GM23338 (cell line): Measurements from ENCODE around the gene PGGHG. TPM values are rescaled to one million over a fixed set of nuclear protein-coding genes. Genes with fewer than 3 reads are reported as not detected.
A peak's percentile ranks its signal among the peaks of the same experiment; 100 is the strongest.
"Not testable (repeated sequence)": the region's sequence is repeated elsewhere in the genome, so short reads cannot be mapped to it uniquely, and the experiment has no call there.

Experiments
- ATAC-seq: fragments of 200-7000 bp; cut with Tn5 transposase; 3 replicates; pipeline ENCODE4 v1.9.1; 2020
- DNase-seq: peaks from one replicate; pipeline ENCODE4 v3.0.0-alpha.2; 2015; ENCODE audit warnings: low spot score
- H2AFZ ChIP-seq: fragments of 200-600 bp; sonication (generic); 2 replicates; pipeline ENCODE4 v1.8.0; 2016; ENCODE audit warnings: antibody characterized with exemption, mild to moderate bottlenecking, moderate library complexity
- H3F3A ChIP-seq: fragments of 200-600 bp; sonication (generic); replicated peaks from 2 replicates; pipeline ENCODE4 v1.8.0; 2017; ENCODE audit warnings: antibody characterized with exemption, mixed run types, low read depth
- H3K27ac ChIP-seq: fragments of 200-600 bp; sonication (generic); 2 replicates; pipeline ENCODE4 v1.6.1; 2016; ENCODE audit warnings: low read depth
- H3K27me3 ChIP-seq: fragments of 200-600 bp; sonication (generic); 2 replicates; pipeline ENCODE4 v1.8.0; 2016; ENCODE audit warnings: mild to moderate bottlenecking, mixed run types, moderate library complexity; ENCODE audit not compliant: insufficient read depth
- H3K36me3 ChIP-seq: fragments of 200-600 bp; sonication (generic); 2 replicates; pipeline ENCODE4 v1.8.0; 2016; ENCODE audit warnings: mild to moderate bottlenecking; ENCODE audit not compliant: insufficient read depth
- H3K4me1 ChIP-seq: fragments of 200-600 bp; sonication (generic); 2 replicates; pipeline ENCODE4 v1.8.0; 2016; ENCODE audit warnings: mild to moderate bottlenecking, moderate library complexity; ENCODE audit not compliant: insufficient read depth
- H3K4me2 ChIP-seq: fragments of 200-600 bp; sonication (generic); 2 replicates; pipeline ENCODE4 v1.7.1; 2017; ENCODE audit warnings: mixed run types
- H3K4me3 ChIP-seq: fragments of 200-600 bp; sonication (generic); 2 replicates; pipeline ENCODE4 v1.6.1; 2016; ENCODE audit warnings: mixed run types
- H3K79me2 ChIP-seq: fragments of 200-600 bp; sonication (generic); replicated peaks from 2 replicates; pipeline ENCODE4 v1.8.0; 2017; ENCODE audit warnings: mild to moderate bottlenecking; ENCODE audit not compliant: insufficient read depth
- H3K9me2 ChIP-seq: fragments of 200-600 bp; sonication (generic); 2 replicates; pipeline ENCODE4 v1.8.0; 2017; ENCODE audit not compliant: insufficient read depth
- H4K20me1 ChIP-seq: fragments of 200-600 bp; sonication (generic); replicated peaks from 2 replicates; pipeline ENCODE4 v1.8.0; 2017; ENCODE audit warnings: mild to moderate bottlenecking; ENCODE audit not compliant: insufficient read depth
- H3K27ac Mint-ChIP-seq: 2 replicates; pipeline ENCODE4 v1.8.0; 2020; ENCODE audit warnings: inconsistent platforms, mild to moderate bottlenecking, moderate library complexity, mixed read lengths
- H3K27me3 Mint-ChIP-seq: 3 replicates; pipeline ENCODE4 v1.8.0; 2022; ENCODE audit warnings: low read depth, mild to moderate bottlenecking, moderate library complexity, mixed read lengths, inconsistent platforms; ENCODE audit not compliant: insufficient read depth, poor library complexity
- H3K36me3 Mint-ChIP-seq: 3 replicates; pipeline ENCODE4 v1.8.0; 2021; ENCODE audit warnings: low read depth, mild to moderate bottlenecking, inconsistent platforms, moderate library complexity, mixed read lengths
- H3K4me1 Mint-ChIP-seq: 3 replicates; pipeline ENCODE4 v1.8.0; 2020; ENCODE audit warnings: mild to moderate bottlenecking, inconsistent platforms, mixed read lengths
- H3K4me3 Mint-ChIP-seq: 3 replicates; pipeline ENCODE4 v1.8.0; 2021; ENCODE audit warnings: moderate library complexity, mild to moderate bottlenecking, inconsistent platforms, mixed read lengths
- H3K9me3 Mint-ChIP-seq: 3 replicates; pipeline ENCODE4 v1.8.0; 2020; ENCODE audit warnings: moderate library complexity, mild to moderate bottlenecking, inconsistent platforms, mixed read lengths
- CREB1 ChIP-seq: fragments of 250-450 bp; sonication (Bioruptor Pico); IDR thresholded peaks from 2 replicates; pipeline ENCODE4 v1.5.0; 2020; ENCODE audit warnings: low read depth, mild to moderate bottlenecking, moderate library complexity
- EZH2phosphoT487 ChIP-seq: fragments of 200-600 bp; sonication (generic); IDR thresholded peaks from one replicate; pipeline ENCODE4 v1.8.1; 2018; ENCODE audit warnings: antibody characterized with exemption; ENCODE audit not compliant: unreplicated experiment
- JUNB ChIP-seq: IDR thresholded peaks from one replicate; pipeline ENCODE4 v1.6.1; 2016; ENCODE audit warnings: antibody characterized with exemption; ENCODE audit not compliant: unreplicated experiment
- ZNF114 ChIP-seq: fragments of 250-450 bp; sonication (Bioruptor Pico); IDR thresholded peaks from 2 replicates; pipeline ENCODE4 v1.5.0; 2020; ENCODE audit warnings: mild to moderate bottlenecking, moderate library complexity
- ZNF331 ChIP-seq: fragments of 250-450 bp; sonication (Bioruptor Pico); IDR thresholded peaks from 2 replicates; pipeline ENCODE4 v1.5.0; 2020; ENCODE audit warnings: low read depth, mild to moderate bottlenecking, moderate library complexity
- polyA plus RNA-seq: library from polyadenylated mRNA; unstranded; fragments of >200 nt; fragmentation: Nextera tagmentation; extraction: Ambion mirVana; gene quantifications from 2 replicates; pipeline ENCODE4 v1.2.1, GENCODE V29; 2016
- total RNA-seq: library from RNA; depleted of rRNA; stranded (reverse); fragments of >200 nt; shearing (Covaris generic); gene quantifications from 2 replicates; pipeline ENCODE4 v1.2.3, GENCODE V29; 2014
- TF ChIP-seq, protein P1 (sequence below), 2 experiments: fragments of 200-600 bp in 1 of 2; sonication (generic) in 1 of 2; conservative IDR thresholded peaks; 2 replicates each; pipeline versions ENCODE4 v1.5.1 to v1.6.1; 2016 to 2017; ENCODE audit warnings: antibody characterized with exemption in 2 of 2, low read depth in 2 of 2, mild to moderate bottlenecking in 2 of 2, moderate library complexity in 1 of 2

Gene PGGHG
- total and polyA plus RNA-seq, 2 experiments from 2014 or later, result 24.9 to 55.8 TPM

DNA sequence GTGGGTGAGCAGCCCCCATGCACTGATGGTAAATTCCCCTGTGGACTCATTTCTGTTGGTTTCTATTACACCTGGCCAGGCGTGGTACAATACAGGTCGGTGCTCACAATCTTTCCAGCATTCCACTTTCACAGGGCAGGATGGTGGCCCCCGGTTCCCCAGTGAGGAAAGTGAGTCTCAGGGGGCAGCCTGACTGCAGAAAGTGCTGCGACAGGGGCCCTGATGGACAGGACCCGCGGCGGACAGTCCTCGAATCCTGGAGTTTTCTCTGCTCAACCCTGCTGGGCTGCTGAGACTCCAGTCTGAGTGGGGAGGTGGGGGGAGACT is 3.1 kb upstream of the PGGHG start:
- no peak overlapping the region for H2AFZ ChIP-seq
- Mint-ChIP-seq H3K4me1 (peaks cover 29% of the 10 kb centered on the region), H3K9me3 (peaks cover 2% of the 10 kb centered on the region; the same call in 1 of the 3 replicates), H3K27ac (no peak overlapping the region), H3K4me3 (no peak overlapping the region), H3K27me3 (peaks cover 52% of the 10 kb centered on the region), H3K36me3 (peaks cover under 1% of the 10 kb centered on the region; the same call in 1 of the 3 replicates)
- peaks cover 49% of the 10 kb centered on the region for H3K27me3 ChIP-seq
- no peak overlapping the region for H3K4me2 ChIP-seq
- H4K20me1 ChIP-seq, result no peaks in the 10 kb centered on the region
- TF ChIP-seq ZNF331 (CRISPR knock-in tag) (no peak), EZH2phosphoT487 (no peak), ZNF114 (CRISPR knock-in tag) (no peak), CREB1 (CRISPR knock-in tag) (no peak), JUNB (no peak)
- TF ChIP-seq, protein P1, sequence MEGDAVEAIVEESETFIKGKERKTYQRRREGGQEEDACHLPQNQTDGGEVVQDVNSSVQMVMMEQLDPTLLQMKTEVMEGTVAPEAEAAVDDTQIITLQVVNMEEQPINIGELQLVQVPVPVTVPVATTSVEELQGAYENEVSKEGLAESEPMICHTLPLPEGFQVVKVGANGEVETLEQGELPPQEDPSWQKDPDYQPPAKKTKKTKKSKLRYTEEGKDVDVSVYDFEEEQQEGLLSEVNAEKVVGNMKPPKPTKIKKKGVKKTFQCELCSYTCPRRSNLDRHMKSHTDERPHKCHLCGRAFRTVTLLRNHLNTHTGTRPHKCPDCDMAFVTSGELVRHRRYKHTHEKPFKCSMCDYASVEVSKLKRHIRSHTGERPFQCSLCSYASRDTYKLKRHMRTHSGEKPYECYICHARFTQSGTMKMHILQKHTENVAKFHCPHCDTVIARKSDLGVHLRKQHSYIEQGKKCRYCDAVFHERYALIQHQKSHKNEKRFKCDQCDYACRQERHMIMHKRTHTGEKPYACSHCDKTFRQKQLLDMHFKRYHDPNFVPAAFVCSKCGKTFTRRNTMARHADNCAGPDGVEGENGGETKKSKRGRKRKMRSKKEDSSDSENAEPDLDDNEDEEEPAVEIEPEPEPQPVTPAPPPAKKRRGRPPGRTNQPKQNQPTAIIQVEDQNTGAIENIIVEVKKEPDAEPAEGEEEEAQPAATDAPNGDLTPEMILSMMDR (conservative IDR thresholded peaks at IDR 0.05; ENCODE audit: low read depth in 2 of 2), result no peak
- DNase-seq (no peak), ATAC-seq (no peak)
- H3K79me2 ChIP-seq, result no peaks in the 10 kb centered on the region
- H3F3A ChIP-seq, result peaks cover 6% of the 10 kb centered on the region; the same call in 1 of the 2 replicates
- no peak overlapping the region for H3K27ac ChIP-seq
- H3K4me1 ChIP-seq, result no peaks in the 10 kb centered on the region; the same call in 1 of the 2 replicates
- H3K9me2 ChIP-seq, result no peaks in the 10 kb centered on the region
- H3K4me3 ChIP-seq, result no peak overlapping the region
- H3K36me3 ChIP-seq, result no peaks in the 10 kb centered on the region

DNA sequence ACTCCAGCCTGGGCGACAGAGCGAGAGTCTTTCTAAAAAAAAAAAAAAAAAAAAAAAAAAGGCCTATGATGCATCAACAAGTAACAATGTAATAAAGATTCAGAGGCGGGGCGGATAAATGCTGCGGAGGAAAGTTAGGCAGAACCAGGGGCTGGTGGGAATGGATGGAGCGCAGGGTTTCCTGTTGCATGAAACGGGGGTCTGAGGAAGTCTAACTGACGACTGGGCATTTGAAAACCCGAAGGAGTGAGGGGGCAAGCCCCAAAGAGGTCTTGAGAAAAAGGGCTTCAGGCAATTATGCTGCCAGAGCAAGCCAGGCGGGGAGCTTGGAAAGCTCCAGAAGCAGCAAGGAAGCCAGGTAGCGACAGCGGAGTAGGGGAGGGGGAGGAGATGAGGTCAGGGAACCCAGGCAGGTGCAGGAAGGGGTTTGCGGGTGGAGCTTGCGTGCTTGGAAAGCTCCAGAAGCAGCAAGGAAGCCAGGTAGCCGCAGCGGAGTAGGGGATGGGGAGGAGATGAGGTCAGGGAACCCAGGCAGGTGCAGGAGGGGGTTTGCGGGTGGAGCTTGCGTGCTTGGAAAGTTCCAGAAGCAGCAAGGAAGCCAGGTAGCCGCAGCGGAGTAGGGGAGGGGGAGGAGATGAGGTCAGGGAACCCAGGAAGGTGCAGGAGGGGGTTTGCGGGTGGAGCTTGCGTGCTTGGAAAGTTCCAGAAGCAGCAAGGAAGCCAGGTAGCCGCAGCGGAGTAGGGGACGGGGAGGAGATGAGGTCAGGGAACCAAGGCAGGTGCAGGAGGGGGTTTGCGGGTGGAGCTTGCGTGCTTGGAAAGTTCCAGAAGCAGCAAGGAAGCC is 1.7 kb upstream of the PGGHG start:
- not testable (repeated sequence) for H3K36me3 Mint-ChIP-seq, H3K36me3 ChIP-seq, H3K79me2 ChIP-seq, H3K9me3 Mint-ChIP-seq, H3K27ac ChIP-seq, H2AFZ ChIP-seq, H3F3A ChIP-seq, H3K27ac Mint-ChIP-seq, H3K4me3 ChIP-seq, DNase-seq, H3K4me1 ChIP-seq, H4K20me1 ChIP-seq, H3K9me2 ChIP-seq, ATAC-seq
- Mint-ChIP-seq H3K4me3 (peak overlapping the region; percentile 54; the same call in 1 of the 3 replicates), H3K27me3 (peaks cover 41% of the 10 kb centered on the region), H3K4me1 (peaks cover 38% of the 10 kb centered on the region)
- Histone ChIP-seq H3K27me3 (peaks cover 35% of the 10 kb centered on the region), H3K4me2 (peak overlapping the region; percentile 81; the same call in 1 of the 2 replicates)

DNA sequence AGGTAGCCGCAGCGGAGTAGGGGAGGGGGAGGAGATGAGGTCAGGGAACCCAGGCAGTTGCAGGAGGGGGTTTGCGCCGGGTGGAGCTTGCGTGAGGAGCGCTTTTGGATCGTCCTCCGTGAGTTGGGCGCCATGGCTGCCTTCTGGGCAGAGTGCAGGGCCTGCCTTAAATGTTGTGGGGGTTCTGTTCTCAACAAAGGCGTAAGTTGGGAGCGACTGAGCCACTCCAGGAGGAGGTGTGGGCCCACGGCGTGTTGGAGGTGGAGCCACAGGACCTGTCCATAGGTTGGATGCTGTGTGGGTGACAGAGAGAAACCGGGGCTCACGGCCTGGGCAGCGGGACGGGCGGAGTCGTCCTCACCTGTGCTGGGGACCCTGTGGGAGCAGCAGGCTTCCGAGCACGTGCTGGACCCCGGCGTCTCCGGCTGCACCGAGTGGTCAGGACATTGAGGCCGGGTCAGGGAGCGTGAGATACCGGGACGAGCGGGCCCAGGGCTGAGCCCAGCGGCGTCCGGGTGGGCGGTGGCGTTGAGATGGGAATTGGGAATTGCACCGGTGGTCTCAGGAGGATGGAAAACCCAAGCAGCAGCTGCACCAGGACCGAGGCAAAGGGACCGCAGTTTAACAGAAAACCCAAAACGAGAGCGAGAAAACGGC is 977 bp upstream of the PGGHG start:
- no peaks in the 10 kb centered on the region for H4K20me1 ChIP-seq
- peaks cover 33% of the 10 kb centered on the region for H3K4me1 Mint-ChIP-seq
- H3K27me3 Mint-ChIP-seq, result peaks cover 35% of the 10 kb centered on the region
- no peaks in the 10 kb centered on the region; the same call in 1 of the 2 replicates for H3K4me1 ChIP-seq
- no peak overlapping the region for H3K27ac Mint-ChIP-seq
- peaks cover 2% of the 10 kb centered on the region; the same call in 1 of the 3 replicates for H3K9me3 Mint-ChIP-seq
- H3K4me2 ChIP-seq, result peak overlapping the region; percentile 81
- H2AFZ ChIP-seq, result peak overlapping the region; percentile 85; the same call in 1 of the 2 replicates
- H3K9me2 ChIP-seq, result no peaks in the 10 kb centered on the region
- H3K27me3 ChIP-seq, result peaks cover 28% of the 10 kb centered on the region
- peaks cover 10% of the 10 kb centered on the region; the same call in 2 of the 3 replicates for H3K36me3 Mint-ChIP-seq
- peak overlapping the region; percentile 75 for H3K4me3 Mint-ChIP-seq
- no peak for DNase-seq
- H3K27ac ChIP-seq, result no peak overlapping the region
- ATAC-seq, result peak; percentile 16
- peak overlapping the region; percentile 62 for H3K4me3 ChIP-seq
- no peaks in the 10 kb centered on the region for H3K79me2 ChIP-seq
- peaks cover 6% of the 10 kb centered on the region; the same call in 1 of the 2 replicates for H3F3A ChIP-seq
- H3K36me3 ChIP-seq, result no peaks in the 10 kb centered on the region
- no peak for TF ChIP-seq CREB1 (CRISPR knock-in tag)
- TF ChIP-seq, protein P1 (conservative IDR thresholded peaks at IDR 0.05; ENCODE audit: low read depth in 2 of 2), result no peak
